ENCODE results near the gene NFATC4. TPM values are rescaled to one million over a fixed set of nuclear protein-coding genes. Genes with fewer than 3 reads are reported as not detected.

NFATC4 gene
- total and polyA plus RNA-seq, 2 of the 4 experiments (the other 2 are of a cell fraction) = 15.6 to 35.8 TPM

DNA sequence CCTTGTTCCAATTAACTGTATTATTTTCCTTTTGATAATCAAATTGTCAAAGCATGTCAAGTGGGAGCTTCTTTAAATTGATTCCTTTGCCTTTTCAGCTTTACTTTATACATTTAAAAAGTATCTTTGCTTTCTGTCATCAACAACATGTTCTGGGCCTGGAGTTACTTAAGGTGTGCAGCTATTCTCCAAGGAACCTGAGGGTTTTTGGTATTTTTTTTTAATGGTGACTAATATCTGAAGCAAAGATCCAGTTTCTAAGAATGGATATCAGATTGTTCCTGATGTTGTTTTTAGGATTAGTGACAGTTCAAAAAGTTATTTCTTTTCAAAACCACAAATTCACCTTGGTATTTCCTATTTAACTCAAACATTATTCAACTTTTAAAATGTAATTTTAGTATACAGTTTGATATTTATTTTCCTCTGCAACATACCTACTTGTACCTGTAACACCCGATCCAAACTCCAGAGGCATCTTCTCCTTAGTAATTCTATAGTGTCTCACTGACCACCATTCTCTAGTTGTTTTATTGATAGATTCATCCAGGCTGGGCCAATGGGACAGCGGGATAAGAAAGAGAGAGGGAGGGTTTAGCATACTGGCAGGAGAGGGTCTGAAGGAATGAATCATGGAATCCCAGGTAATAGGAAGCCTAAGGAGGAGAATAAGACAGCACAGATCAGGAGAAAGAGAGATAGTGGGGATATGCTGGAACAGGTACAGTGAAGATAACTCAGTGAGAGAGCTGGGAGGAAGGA lies 58.3 kb downstream of the NFATC4 start:
- ChIA-PET CTCF (interaction anchor here (1.0 to 1.8 kb wide), 3 partner anchors 10 to 93 kb away, joined by 4 to 6 read pairs (median 5); no protein-coding TSS in a partner anchor), POLR2A (ENCODE audit: unreplicated experiment) (no interaction called here)
- dilution Hi-C loops (cut with HindIII; ENCODE audit: low sequenced_read_pairs, unreplicated experiment) = no loop called here
- Histone ChIP-seq H3K18ac (ENCODE audit: low read depth, low read length) (no peak overlapping the region), H2BK20ac (ENCODE audit: low read depth, low read length) (0 out of 2 replicates have a peak overlapping the region, but pooled peaks have one; percentile 47), H3K4me1 (ENCODE audit: control insufficient read depth, insufficient read depth, low read length) (peaks cover 8% of the 10 kb centered on the region; the same call in 1 of the 2 replicates), H2BK15ac (ENCODE audit: low read depth, low read length) (no peak overlapping the region), H3K9me1 (ENCODE audit: insufficient read depth, low read length) (peaks cover 5% of the 10 kb centered on the region), H3K4me2 (ENCODE audit: low read depth, low read length) (no peak overlapping the region), H3K4ac (ENCODE audit: low read depth, low read length) (0 out of 2 replicates have a peak overlapping the region, but pooled peaks have one; percentile 15), H2BK120ac (ENCODE audit: low read depth, low read length) (no peak overlapping the region), H2AFZ (replicated peaks; ENCODE audit: low read length, poor library complexity) (no peak overlapping the region), H3K27me3 (ENCODE audit: control insufficient read depth, insufficient read depth, low read length) (peaks cover 10% of the 10 kb centered on the region), H3K14ac (replicated peaks; ENCODE audit: low read depth, low read length) (no peak overlapping the region), H3K4me3 (ENCODE audit: insufficient read depth, low read depth, low read length) (no peak overlapping the region), H2AK5ac (ENCODE audit: low read depth, low read length) (no peak overlapping the region), H4K20me1 (ENCODE audit: insufficient read depth, low read length) (peaks cover 6% of the 10 kb centered on the region; the same call in 1 of the 2 replicates), H3K27ac (ENCODE audit: insufficient read depth, low read length) (no peak overlapping the region), H2BK5ac (ENCODE audit: low read depth, low read length, poor library complexity, severe bottlenecking) (no peak overlapping the region), H3K36me3 (ENCODE audit: control insufficient read depth, insufficient read depth, low read length) (no peaks in the 10 kb centered on the region), H3K79me1 (ENCODE audit: low read depth in 1 of 2, low read length in 2 of 2) (peaks cover 5 to 20% of the 10 kb centered on the region in 2 experiments; a peak in 3 of 4 replicates), H3K23ac (ENCODE audit: low read depth, low read length) (0 out of 2 replicates have a peak overlapping the region, but pooled peaks have one; percentile 65), H4K5ac (ENCODE audit: low read depth, low read length) (no peak overlapping the region), H3K56ac (ENCODE audit: extremely low read depth, insufficient read depth, low read length) (no peak overlapping the region), H4K8ac (ENCODE audit: low read depth in 2 of 2, low read length in 2 of 2) (no peak overlapping the region), H2AK9ac (replicated peaks; ENCODE audit: low read depth, low read length, poor library complexity) (peak overlapping the region; percentile 9), H4K91ac (ENCODE audit: insufficient read depth, low read depth, low read length) (no peak overlapping the region), H3K9me3 (ENCODE audit: control insufficient read depth, insufficient read depth, low read length) (no peaks in the 10 kb centered on the region), H3K9ac (ENCODE audit: low read depth, low read length) (no peak overlapping the region)
- ATAC-seq (ENCODE audit: low read depth) (no peak), DNase-seq (no peak)
- intact Hi-C loops (cut with micrococcal nuclease) = no loop called here
- TF ChIP-seq, protein P1, sequence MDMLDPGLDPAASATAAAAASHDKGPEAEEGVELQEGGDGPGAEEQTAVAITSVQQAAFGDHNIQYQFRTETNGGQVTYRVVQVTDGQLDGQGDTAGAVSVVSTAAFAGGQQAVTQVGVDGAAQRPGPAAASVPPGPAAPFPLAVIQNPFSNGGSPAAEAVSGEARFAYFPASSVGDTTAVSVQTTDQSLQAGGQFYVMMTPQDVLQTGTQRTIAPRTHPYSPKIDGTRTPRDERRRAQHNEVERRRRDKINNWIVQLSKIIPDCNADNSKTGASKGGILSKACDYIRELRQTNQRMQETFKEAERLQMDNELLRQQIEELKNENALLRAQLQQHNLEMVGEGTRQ (IDR thresholded peaks at IDR 0.05; ENCODE audit: low read depth, low read length) = no peak
- TF ChIP-seq CHD1 (IDR thresholded peaks at IDR 0.05; ENCODE audit: low read depth, low read length) = no peak
- no CpG with 5 or more reads among the region's 2 CpGs for whole genome bisulfite sequencing, 2 experiments (ENCODE audit: extremely low coverage in 2 of 2, insufficient read length in 1 of 2)
- in situ Hi-C loops (cut with MboI; ENCODE audit: low sequenced_read_pairs) = loop anchor here (25.0 kb wide), 1 partner anchor 1114 kb away; the partner anchor contains the start of genes BCL2L2, PABPN1 and PPP1R3E
- BruUV-seq (replicated peaks) = no TSS peak

Data from IMR-90 (cell line).